ENCODE measurements around the gene STT3B.

DNA sequence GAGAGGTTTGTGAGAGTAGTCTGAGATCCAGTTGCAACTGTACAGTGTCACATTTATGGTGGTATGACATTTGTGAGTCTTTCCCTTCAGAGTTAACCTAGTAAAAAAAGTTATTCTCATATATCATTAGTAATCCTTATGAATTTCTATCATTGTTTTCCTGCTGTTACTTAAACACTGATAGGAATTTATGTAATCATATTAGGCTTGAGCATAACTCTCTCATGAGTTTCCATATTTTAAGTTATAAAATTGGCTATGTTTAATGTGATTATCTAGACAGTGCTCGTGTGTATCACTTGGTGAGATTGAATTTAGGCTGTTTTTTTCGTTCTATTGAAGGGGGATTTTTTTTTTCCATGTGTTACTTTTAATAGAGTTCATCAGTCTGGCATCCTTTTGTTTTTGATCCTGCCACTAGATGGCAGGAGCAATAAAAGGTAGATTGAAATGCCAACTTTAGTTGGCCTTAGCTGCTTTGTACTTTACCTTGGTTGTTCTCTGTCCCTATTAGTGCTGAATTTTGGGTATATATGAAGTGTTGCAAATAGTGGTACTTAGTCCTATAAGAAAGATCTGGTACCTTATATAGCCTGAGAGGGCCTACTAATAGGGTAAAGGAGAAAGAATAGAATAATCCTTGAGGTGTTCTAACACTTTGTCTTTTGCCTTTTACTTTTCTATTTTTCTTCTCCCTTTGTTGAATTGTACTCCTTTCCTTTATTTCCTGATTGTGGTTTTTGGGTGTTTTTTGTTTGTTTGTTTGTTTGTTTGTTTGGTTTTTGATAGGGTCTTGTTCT lies 17.9 kb downstream of the STT3B start:
- TF ChIP-seq, protein P1, sequence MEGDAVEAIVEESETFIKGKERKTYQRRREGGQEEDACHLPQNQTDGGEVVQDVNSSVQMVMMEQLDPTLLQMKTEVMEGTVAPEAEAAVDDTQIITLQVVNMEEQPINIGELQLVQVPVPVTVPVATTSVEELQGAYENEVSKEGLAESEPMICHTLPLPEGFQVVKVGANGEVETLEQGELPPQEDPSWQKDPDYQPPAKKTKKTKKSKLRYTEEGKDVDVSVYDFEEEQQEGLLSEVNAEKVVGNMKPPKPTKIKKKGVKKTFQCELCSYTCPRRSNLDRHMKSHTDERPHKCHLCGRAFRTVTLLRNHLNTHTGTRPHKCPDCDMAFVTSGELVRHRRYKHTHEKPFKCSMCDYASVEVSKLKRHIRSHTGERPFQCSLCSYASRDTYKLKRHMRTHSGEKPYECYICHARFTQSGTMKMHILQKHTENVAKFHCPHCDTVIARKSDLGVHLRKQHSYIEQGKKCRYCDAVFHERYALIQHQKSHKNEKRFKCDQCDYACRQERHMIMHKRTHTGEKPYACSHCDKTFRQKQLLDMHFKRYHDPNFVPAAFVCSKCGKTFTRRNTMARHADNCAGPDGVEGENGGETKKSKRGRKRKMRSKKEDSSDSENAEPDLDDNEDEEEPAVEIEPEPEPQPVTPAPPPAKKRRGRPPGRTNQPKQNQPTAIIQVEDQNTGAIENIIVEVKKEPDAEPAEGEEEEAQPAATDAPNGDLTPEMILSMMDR (conservative IDR thresholded peaks at IDR 0.05; ENCODE audit: low read length) = peak; percentile 95
- no peak for TF ChIP-seq EZH2phosphoT487 (IDR thresholded peaks at IDR 0.05; ENCODE audit: borderline replicate concordance, low read depth, low read length)
